Measurements from ENCODE around the gene MBP.

MBP gene

GRCh38 chr18:77143196-77143595, 10.6 kb upstream of the MBP start:
- no peak overlapping the region for H3K4me2 ChIP-seq
- H3K4me1 ChIP-seq (ENCODE audit: low read depth, poor library complexity, severe bottlenecking): no peaks in the 10 kb centered on the region
- H4K20me1 ChIP-seq (ENCODE audit: insufficient read depth): no peaks in the 10 kb centered on the region
- H3K79me2 ChIP-seq (ENCODE audit: insufficient read depth, low read depth): no peaks in the 10 kb centered on the region
- H3K27ac ChIP-seq: no peak overlapping the region
- no peak overlapping the region for H3K9ac ChIP-seq
- no peaks in the 10 kb centered on the region for H3K36me3 ChIP-seq (ENCODE audit: insufficient read depth)
- TF ChIP-seq CTCF (conservative IDR thresholded peaks at IDR 0.05; ENCODE audit: low read depth, low read length): no peak
- no peak overlapping the region for H3K4me3 ChIP-seq (IDR thresholded peaks at IDR 0.05; ENCODE audit: insufficient read depth, low read depth, low read length)
- no peak overlapping the region for H2AFZ ChIP-seq (ENCODE audit: low read depth)
- no peaks in the 10 kb centered on the region for H3K27me3 ChIP-seq (ENCODE audit: insufficient read depth, low read depth)

GRCh38 chr18:77141401-77142118, 9.0 kb upstream of the MBP start:
- H3K9ac ChIP-seq: no peak overlapping the region
- no peak overlapping the region for H3K4me3 ChIP-seq (IDR thresholded peaks at IDR 0.05; ENCODE audit: insufficient read depth, low read depth, low read length)
- H3K4me2 ChIP-seq: no peak overlapping the region
- peak; percentile 36; the same call in 1 of the 2 replicates for TF ChIP-seq CTCF (conservative IDR thresholded peaks at IDR 0.05; ENCODE audit: low read depth, low read length)
- no peaks in the 10 kb centered on the region for H3K4me1 ChIP-seq (ENCODE audit: low read depth, poor library complexity, severe bottlenecking)
- no peaks in the 10 kb centered on the region for H4K20me1 ChIP-seq (ENCODE audit: insufficient read depth)
- no peak overlapping the region for H2AFZ ChIP-seq (ENCODE audit: low read depth)
- H3K79me2 ChIP-seq (ENCODE audit: insufficient read depth, low read depth): no peaks in the 10 kb centered on the region
- no peaks in the 10 kb centered on the region for H3K36me3 ChIP-seq (ENCODE audit: insufficient read depth)
- no peaks in the 10 kb centered on the region for H3K27me3 ChIP-seq (ENCODE audit: insufficient read depth, low read depth)
- no peak overlapping the region for H3K27ac ChIP-seq

GRCh38 chr18:77140439-77141109, 8.0 kb upstream of the MBP start:
- Histone ChIP-seq H4K20me1 (ENCODE audit: insufficient read depth) (no peaks in the 10 kb centered on the region), H3K9ac (no peak overlapping the region), H3K4me1 (ENCODE audit: low read depth, poor library complexity, severe bottlenecking) (no peaks in the 10 kb centered on the region), H3K36me3 (ENCODE audit: insufficient read depth) (no peaks in the 10 kb centered on the region), H3K4me2 (no peak overlapping the region), H3K79me2 (ENCODE audit: insufficient read depth, low read depth) (no peaks in the 10 kb centered on the region), H3K4me3 (IDR thresholded peaks at IDR 0.05; ENCODE audit: insufficient read depth, low read depth, low read length) (no peak overlapping the region), H3K27me3 (ENCODE audit: insufficient read depth, low read depth) (no peaks in the 10 kb centered on the region), H3K27ac (no peak overlapping the region), H2AFZ (ENCODE audit: low read depth) (no peak overlapping the region)
- TF ChIP-seq CTCF (conservative IDR thresholded peaks at IDR 0.05; ENCODE audit: low read depth, low read length): no peak

- Histone ChIP-seq H3K4me2 (no peak overlapping the region), H3K4me3 (IDR thresholded peaks at IDR 0.05; ENCODE audit: insufficient read depth, low read depth, low read length) (no peak overlapping the region), H3K27ac (no peak overlapping the region), H3K27me3 (ENCODE audit: insufficient read depth, low read depth) (no peaks in the 10 kb centered on the region), H3K4me1 (ENCODE audit: low read depth, poor library complexity, severe bottlenecking) (no peaks in the 10 kb centered on the region), H3K36me3 (ENCODE audit: insufficient read depth) (no peaks in the 10 kb centered on the region), H3K79me2 (ENCODE audit: insufficient read depth, low read depth) (no peaks in the 10 kb centered on the region), H3K9ac (no peak overlapping the region), H2AFZ (ENCODE audit: low read depth) (no peak overlapping the region), H4K20me1 (ENCODE audit: insufficient read depth) (no peaks in the 10 kb centered on the region)
- no peak for TF ChIP-seq CTCF (conservative IDR thresholded peaks at IDR 0.05; ENCODE audit: low read depth, low read length)
These were observed 7.4 kb upstream of the MBP start for GRCh38 chr18:77140030-77140429.
